ENCODE measurements around the gene PSAPL1. TPM values are rescaled to one million over a fixed set of nuclear protein-coding genes. Genes with fewer than 3 reads are reported as not detected.

PSAPL1 gene
- total RNA-seq, 1 experiment from 2014 or later = not detected

GRCh38 chr4:7451800-7452199 lies 17.1 kb upstream of the PSAPL1 start:
- Mint-ChIP-seq H3K4me1 (no peaks in the 10 kb centered on the region), H3K27me3 (ENCODE audit: low read depth) (no peaks in the 10 kb centered on the region; the same call in 1 of the 2 replicates), H3K9me3 (no peaks in the 10 kb centered on the region), H3K4me3 (no peak overlapping the region), H3K27ac (peak overlapping the region; percentile 75; the same call in 1 of the 2 replicates), H3K36me3 (no peaks in the 10 kb centered on the region)
- ChIA-PET POLR2A (interaction anchor here (0.6 kb wide), 1 partner anchor 185 kb away, joined by 3 read pairs; no protein-coding TSS in a partner anchor), CTCF (interaction anchor here (1.3 kb wide), 1 partner anchor 260 kb away, joined by 4 read pairs; the partner anchor contains the start of gene SORCS2)
- DNase-seq (ENCODE audit: low spot score) (no peak), ATAC-seq (no peak)
- TF ChIP-seq IRF2 (CRISPR knock-in tag; IDR thresholded peaks at IDR 0.05; ENCODE audit: borderline replicate concordance, low read depth) = no peak
- TF ChIP-seq ZBTB43 (CRISPR knock-in tag; IDR thresholded peaks at IDR 0.05) = no peak

GRCh38 chr4:7451434-7451789 lies 16.7 kb upstream of the PSAPL1 start:
- H3K9me3 Mint-ChIP-seq = no peaks in the 10 kb centered on the region
- H3K27ac Mint-ChIP-seq = no peak overlapping the region
- H3K4me1 Mint-ChIP-seq = no peaks in the 10 kb centered on the region
- DNase-seq (ENCODE audit: low spot score) (no peak), ATAC-seq (no peak)
- TF ChIP-seq ZNF138 (CRISPR knock-in tag; conservative IDR thresholded peaks at IDR 0.05) (no peak), JAZF1 (CRISPR knock-in tag; IDR thresholded peaks at IDR 0.05) (no peak)
- TF ChIP-seq, protein P1, sequence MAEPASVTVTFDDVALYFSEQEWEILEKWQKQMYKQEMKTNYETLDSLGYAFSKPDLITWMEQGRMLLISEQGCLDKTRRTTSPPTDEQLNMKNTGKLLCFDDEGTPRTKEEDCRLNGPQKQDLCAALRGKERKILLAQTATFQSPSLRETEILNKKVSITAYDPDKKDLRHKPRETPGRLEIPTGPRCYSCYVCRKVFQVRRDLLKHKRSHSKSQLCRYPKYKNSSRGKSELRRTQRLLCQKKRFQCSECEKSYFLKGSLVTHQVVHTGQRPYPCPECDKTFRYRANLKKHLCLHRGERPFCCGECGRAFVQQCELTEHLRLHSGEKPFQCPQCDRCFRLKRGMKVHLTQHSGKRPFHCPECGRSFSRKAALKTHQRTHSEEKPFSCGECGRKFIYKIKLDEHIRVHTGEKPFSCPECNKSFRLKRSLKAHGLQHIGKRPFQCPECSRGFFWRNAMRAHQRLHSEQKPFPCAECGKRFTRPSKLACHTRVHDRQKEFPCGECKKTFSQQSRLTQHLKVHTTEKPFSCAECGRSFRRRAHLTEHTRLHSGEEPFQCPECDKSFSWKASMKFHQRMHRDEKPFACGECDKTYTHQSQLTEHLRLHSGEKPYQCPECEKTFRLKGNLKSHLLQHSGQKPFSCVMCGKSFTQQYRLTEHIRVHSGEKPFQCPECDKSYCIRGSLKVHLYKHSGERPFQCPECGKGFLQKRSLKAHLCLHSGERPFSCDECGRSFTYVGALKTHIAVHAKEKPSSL (CRISPR knock-in tag; conservative IDR thresholded peaks at IDR 0.05) = no peak
- H3K36me3 Mint-ChIP-seq = no peaks in the 10 kb centered on the region
- H3K27me3 Mint-ChIP-seq (ENCODE audit: low read depth) = no peaks in the 10 kb centered on the region; the same call in 1 of the 2 replicates
- ChIA-PET POLR2A (no interaction called here), CTCF (interaction anchor here (1.3 kb wide), 1 partner anchor 259 kb away, joined by 4 read pairs; the partner anchor contains the start of gene SORCS2)
- no peak overlapping the region for H3K4me3 Mint-ChIP-seq

- ChIA-PET POLR2A (interaction anchor here (1.1 kb wide), 1 partner anchor 19 kb away, joined by 3 read pairs; no protein-coding TSS in a partner anchor), CTCF (interaction anchor here (1.3 kb wide), 1 partner anchor 259 kb away, joined by 4 read pairs; the partner anchor contains the start of gene SORCS2)
- Mint-ChIP-seq H3K27ac (no peak overlapping the region), H3K27me3 (ENCODE audit: low read depth) (no peaks in the 10 kb centered on the region; the same call in 1 of the 2 replicates), H3K9me3 (no peaks in the 10 kb centered on the region), H3K36me3 (no peaks in the 10 kb centered on the region), H3K4me1 (no peaks in the 10 kb centered on the region), H3K4me3 (no peak overlapping the region)
- ATAC-seq = no peak
- DNase-seq (ENCODE audit: low spot score) = no peak
- TF ChIP-seq ESRRA (CRISPR knock-in tag; IDR thresholded peaks at IDR 0.05; ENCODE audit: borderline replicate concordance) (no peak), AR (CRISPR knock-in tag; IDR thresholded peaks at IDR 0.05) (no peak), ZNF121 (CRISPR knock-in tag; IDR thresholded peaks at IDR 0.05) (no peak), SMAD4 (CRISPR knock-in tag; IDR thresholded peaks at IDR 0.05) (no peak), OVOL2 (CRISPR knock-in tag; IDR thresholded peaks at IDR 0.05; ENCODE audit: borderline replicate concordance) (no peak), RORB (CRISPR knock-in tag; IDR thresholded peaks at IDR 0.05) (no peak), ZBTB21 (CRISPR knock-in tag; IDR thresholded peaks at IDR 0.05; ENCODE audit: borderline replicate concordance) (no peak), ZNF671 (CRISPR knock-in tag; IDR thresholded peaks at IDR 0.05) (no peak), EMX1 (CRISPR knock-in tag; IDR thresholded peaks at IDR 0.05) (no peak), GTF2I (CRISPR knock-in tag; conservative IDR thresholded peaks at IDR 0.05) (no peak), GABPB1 (CRISPR knock-in tag; IDR thresholded peaks at IDR 0.05) (no peak), E2F1 (CRISPR knock-in tag; IDR thresholded peaks at IDR 0.05) (no peak)
- TF ChIP-seq, protein P2, sequence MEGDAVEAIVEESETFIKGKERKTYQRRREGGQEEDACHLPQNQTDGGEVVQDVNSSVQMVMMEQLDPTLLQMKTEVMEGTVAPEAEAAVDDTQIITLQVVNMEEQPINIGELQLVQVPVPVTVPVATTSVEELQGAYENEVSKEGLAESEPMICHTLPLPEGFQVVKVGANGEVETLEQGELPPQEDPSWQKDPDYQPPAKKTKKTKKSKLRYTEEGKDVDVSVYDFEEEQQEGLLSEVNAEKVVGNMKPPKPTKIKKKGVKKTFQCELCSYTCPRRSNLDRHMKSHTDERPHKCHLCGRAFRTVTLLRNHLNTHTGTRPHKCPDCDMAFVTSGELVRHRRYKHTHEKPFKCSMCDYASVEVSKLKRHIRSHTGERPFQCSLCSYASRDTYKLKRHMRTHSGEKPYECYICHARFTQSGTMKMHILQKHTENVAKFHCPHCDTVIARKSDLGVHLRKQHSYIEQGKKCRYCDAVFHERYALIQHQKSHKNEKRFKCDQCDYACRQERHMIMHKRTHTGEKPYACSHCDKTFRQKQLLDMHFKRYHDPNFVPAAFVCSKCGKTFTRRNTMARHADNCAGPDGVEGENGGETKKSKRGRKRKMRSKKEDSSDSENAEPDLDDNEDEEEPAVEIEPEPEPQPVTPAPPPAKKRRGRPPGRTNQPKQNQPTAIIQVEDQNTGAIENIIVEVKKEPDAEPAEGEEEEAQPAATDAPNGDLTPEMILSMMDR (IDR thresholded peaks at IDR 0.05) = no peak
- TF ChIP-seq, protein P3, sequence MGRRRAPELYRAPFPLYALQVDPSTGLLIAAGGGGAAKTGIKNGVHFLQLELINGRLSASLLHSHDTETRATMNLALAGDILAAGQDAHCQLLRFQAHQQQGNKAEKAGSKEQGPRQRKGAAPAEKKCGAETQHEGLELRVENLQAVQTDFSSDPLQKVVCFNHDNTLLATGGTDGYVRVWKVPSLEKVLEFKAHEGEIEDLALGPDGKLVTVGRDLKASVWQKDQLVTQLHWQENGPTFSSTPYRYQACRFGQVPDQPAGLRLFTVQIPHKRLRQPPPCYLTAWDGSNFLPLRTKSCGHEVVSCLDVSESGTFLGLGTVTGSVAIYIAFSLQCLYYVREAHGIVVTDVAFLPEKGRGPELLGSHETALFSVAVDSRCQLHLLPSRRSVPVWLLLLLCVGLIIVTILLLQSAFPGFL (CRISPR knock-in tag; IDR thresholded peaks at IDR 0.05; ENCODE audit: borderline replicate concordance) = no peak
- TF ChIP-seq, protein P4, sequence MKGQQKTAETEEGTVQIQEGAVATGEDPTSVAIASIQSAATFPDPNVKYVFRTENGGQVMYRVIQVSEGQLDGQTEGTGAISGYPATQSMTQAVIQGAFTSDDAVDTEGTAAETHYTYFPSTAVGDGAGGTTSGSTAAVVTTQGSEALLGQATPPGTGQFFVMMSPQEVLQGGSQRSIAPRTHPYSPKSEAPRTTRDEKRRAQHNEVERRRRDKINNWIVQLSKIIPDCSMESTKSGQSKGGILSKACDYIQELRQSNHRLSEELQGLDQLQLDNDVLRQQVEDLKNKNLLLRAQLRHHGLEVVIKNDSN (CRISPR knock-in tag; IDR thresholded peaks at IDR 0.05) = no peak
Measured at GRCh38 chr4:7450775-7451433, 16.2 kb upstream of the PSAPL1 start.
